ENCODE measurements around the gene ATXN1. TPM values are rescaled to one million over a fixed set of nuclear protein-coding genes. Genes with fewer than 3 reads are reported as not detected.

Gene ATXN1
- total RNA-seq, 4 donors from 2014 or later = 38.7 to 78.3 (median 62.6) TPM

- no peak overlapping the region for H3K4me3 ChIP-seq
- no peak overlapping the region for H3K27ac ChIP-seq
- TF ChIP-seq POLR2AphosphoS5 (IDR thresholded peaks at IDR 0.05) (no peak), POLR2A (IDR thresholded peaks at IDR 0.05) (no peak), EP300 (IDR thresholded peaks at IDR 0.05) (no peak)
- TF ChIP-seq, protein P1, sequence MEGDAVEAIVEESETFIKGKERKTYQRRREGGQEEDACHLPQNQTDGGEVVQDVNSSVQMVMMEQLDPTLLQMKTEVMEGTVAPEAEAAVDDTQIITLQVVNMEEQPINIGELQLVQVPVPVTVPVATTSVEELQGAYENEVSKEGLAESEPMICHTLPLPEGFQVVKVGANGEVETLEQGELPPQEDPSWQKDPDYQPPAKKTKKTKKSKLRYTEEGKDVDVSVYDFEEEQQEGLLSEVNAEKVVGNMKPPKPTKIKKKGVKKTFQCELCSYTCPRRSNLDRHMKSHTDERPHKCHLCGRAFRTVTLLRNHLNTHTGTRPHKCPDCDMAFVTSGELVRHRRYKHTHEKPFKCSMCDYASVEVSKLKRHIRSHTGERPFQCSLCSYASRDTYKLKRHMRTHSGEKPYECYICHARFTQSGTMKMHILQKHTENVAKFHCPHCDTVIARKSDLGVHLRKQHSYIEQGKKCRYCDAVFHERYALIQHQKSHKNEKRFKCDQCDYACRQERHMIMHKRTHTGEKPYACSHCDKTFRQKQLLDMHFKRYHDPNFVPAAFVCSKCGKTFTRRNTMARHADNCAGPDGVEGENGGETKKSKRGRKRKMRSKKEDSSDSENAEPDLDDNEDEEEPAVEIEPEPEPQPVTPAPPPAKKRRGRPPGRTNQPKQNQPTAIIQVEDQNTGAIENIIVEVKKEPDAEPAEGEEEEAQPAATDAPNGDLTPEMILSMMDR (IDR thresholded peaks at IDR 0.05) = no peak
- ATAC-seq = peak; percentile 22
- no peaks in the 10 kb centered on the region for H3K9me3 ChIP-seq
- peaks cover 15 to 68% (median 21%) of the 10 kb centered on the region in 3 donors for H3K4me1 ChIP-seq
- WGBS, 2 donors (ENCODE audit: low coverage in 1 of 2) = 58 to 86% methylated on average over 2 to 4 of the region's 4 CpGs
- H3K36me3 ChIP-seq = no peaks in the 10 kb centered on the region
- H3K27me3 ChIP-seq = no peaks in the 10 kb centered on the region
Measured at GRCh38 chr6:16674801-16675392, 86.4 kb downstream of the ATXN1 start.

DNA sequence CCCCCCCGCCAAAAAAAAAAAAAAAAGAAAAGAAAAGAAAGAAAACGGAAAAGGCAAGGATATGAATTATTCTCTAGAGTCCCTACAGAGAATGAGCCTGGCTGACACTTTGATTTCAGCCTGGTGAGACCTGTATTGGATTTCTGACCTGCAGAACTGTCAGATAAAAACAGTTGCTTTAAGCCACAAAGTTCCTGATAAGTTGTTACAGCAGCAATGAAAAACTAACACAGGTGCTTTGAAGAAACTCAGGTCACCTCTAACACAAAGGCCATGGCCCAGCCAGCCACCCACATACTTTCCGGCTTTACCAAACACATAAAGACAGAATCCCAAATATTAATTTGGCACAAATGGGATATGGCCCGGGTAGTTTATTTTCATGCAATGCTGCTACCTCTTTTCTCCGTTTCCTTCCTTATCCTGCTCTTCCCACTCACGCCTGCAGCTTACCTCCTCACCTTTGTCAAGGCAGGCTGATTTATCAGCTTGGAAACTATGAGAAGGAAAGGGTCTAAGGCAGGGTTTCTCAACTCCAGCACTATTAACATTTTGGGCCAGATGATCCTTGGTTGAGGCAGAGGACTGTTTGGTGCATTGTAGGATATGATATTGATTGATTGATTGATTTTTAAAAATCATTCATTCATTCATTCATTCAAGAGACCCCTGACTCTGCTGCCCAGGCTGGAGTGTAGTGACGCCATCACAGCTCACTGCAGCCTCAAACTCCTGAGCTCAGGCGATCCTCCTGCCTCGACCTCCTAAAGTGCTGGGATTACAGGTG, 88.1 kb downstream of the ATXN1 start:
- no peak for ATAC-seq
- H3K27ac ChIP-seq = no peak overlapping the region
- H3K4me1 ChIP-seq = peaks cover 15 to 82% (median 23%) of the 10 kb centered on the region in 3 donors
- no peaks in the 10 kb centered on the region for H3K9me3 ChIP-seq
- TF ChIP-seq EP300 (IDR thresholded peaks at IDR 0.05) (no peak), POLR2AphosphoS5 (IDR thresholded peaks at IDR 0.05) (no peak), POLR2A (IDR thresholded peaks at IDR 0.05) (no peak)
- TF ChIP-seq, protein P1 (IDR thresholded peaks at IDR 0.05) = no peak
- H3K27me3 ChIP-seq = no peaks in the 10 kb centered on the region
- no peak overlapping the region for H3K4me3 ChIP-seq
- 84 to 88% methylated on average over 6 to 9 of the region's 9 CpGs for WGBS, 2 donors (ENCODE audit: low coverage in 1 of 2)
- no peaks in the 10 kb centered on the region for H3K36me3 ChIP-seq

- peaks cover 14 to 81% (median 19%) of the 10 kb centered on the region in 3 donors for H3K4me1 ChIP-seq
- no peak overlapping the region for H3K4me3 ChIP-seq
- ATAC-seq = no peak
Measured at GRCh38 chr6:16671302-16672289, 89.7 kb downstream of the ATXN1 start.

DNA sequence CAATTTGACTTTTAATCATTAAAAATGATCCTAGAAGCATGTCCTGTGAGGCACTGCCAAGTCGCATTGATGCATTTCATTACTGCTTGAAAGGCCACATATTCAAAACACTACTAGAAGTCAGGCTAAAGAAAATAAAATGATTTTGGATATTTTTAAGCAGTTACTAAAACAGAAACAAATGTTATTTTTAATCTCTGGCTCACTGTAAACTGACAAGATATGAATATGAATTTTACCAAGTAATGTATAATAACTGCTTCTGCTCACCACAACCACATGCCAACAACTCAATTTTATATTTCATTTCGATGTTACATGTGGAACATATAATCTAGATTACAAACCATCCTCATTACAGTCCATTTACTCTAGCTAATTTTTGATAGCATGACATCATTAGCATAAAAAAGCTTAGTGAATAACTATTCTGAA, 90.6 kb downstream of the ATXN1 start:
- 23 to 40% methylated on average over 2 of the region's 2 CpGs for WGBS, 2 donors (ENCODE audit: low coverage in 1 of 2)
- H3K27me3 ChIP-seq = no peaks in the 10 kb centered on the region
- no peak for ATAC-seq
- H3K36me3 ChIP-seq = no peaks in the 10 kb centered on the region
- no peak overlapping the region for H3K4me3 ChIP-seq
- H3K27ac ChIP-seq = peak overlapping the region in 1 of 4 donors; percentile 32
- TF ChIP-seq POLR2A (IDR thresholded peaks at IDR 0.05) (no peak), EP300 (IDR thresholded peaks at IDR 0.05) (no peak), POLR2AphosphoS5 (IDR thresholded peaks at IDR 0.05) (no peak)
- TF ChIP-seq, protein P1 (IDR thresholded peaks at IDR 0.05) = no peak
- H3K4me1 ChIP-seq = peaks cover 11 to 77% (median 19%) of the 10 kb centered on the region in 3 donors
- no peaks in the 10 kb centered on the region for H3K9me3 ChIP-seq

More at GRCh38 chr6:16671302-16672289, 89.7 kb downstream of the ATXN1 start:
- H3K27me3 ChIP-seq = no peaks in the 10 kb centered on the region
- TF ChIP-seq POLR2AphosphoS5 (IDR thresholded peaks at IDR 0.05) = no peak
- TF ChIP-seq POLR2A (IDR thresholded peaks at IDR 0.05) = no peak
- TF ChIP-seq EP300 (IDR thresholded peaks at IDR 0.05) = no peak
- TF ChIP-seq, protein P1 (IDR thresholded peaks at IDR 0.05) = no peak
- 39 to 49% methylated on average over 6 of the region's 6 CpGs for WGBS, 2 donors (ENCODE audit: low coverage in 1 of 2)
- H3K36me3 ChIP-seq = no peaks in the 10 kb centered on the region
- H3K27ac ChIP-seq = peak overlapping the region in 1 of 4 donors; percentile 32
- H3K9me3 ChIP-seq = no peaks in the 10 kb centered on the region

Measured in gastroesophageal sphincter (tissue), 4 donors.